Neural progenitor cell (in vitro differentiated cells): Measurements from ENCODE around the gene NKD2. TPM values are rescaled to one million over a fixed set of nuclear protein-coding genes. Genes with fewer than 3 reads are reported as not detected.
A peak's percentile ranks its signal among the peaks of the same experiment; 100 is the strongest.

ENCODE experiments used
- DNase-seq: peaks from one replicate; pipeline ENCODE4 v3.0.0-alpha.2; 2016; ENCODE audit warnings: low spot score
- H2AFZ ChIP-seq: fragments of 200-600 bp; sonication (generic); replicated peaks from 2 replicates; pipeline ENCODE4 v1.6.1; 2016; ENCODE audit warnings: antibody characterized with exemption
- H3F3A ChIP-seq: fragments of 200-600 bp; sonication (generic); 2 replicates; pipeline ENCODE4 v1.6.1; 2016; ENCODE audit warnings: antibody characterized with exemption, low read depth
- H3K27ac ChIP-seq: fragments of 200-600 bp; sonication (generic); 2 replicates; pipeline ENCODE4 v1.5.1; 2016; ENCODE audit warnings: mild to moderate bottlenecking
- H3K27me3 ChIP-seq: fragments of 200-600 bp; sonication (generic); 2 replicates; pipeline ENCODE4 v1.6.1; 2016; ENCODE audit warnings: mild to moderate bottlenecking, moderate library complexity
- H3K36me3 ChIP-seq: fragments of 200-600 bp; sonication (generic); 2 replicates; pipeline ENCODE4 v1.5.1; 2016
- H3K4me1 ChIP-seq: fragments of 200-600 bp; sonication (generic); 2 replicates; pipeline ENCODE4 v1.6.1; 2016; ENCODE audit warnings: mixed run types
- H3K4me2 ChIP-seq: fragments of 200-600 bp; sonication (generic); 2 replicates; pipeline ENCODE4 v1.6.1; 2016
- H3K4me3 ChIP-seq: fragments of 200-600 bp; sonication (generic); 2 replicates; pipeline ENCODE4 v1.5.1; 2016
- H3K79me2 ChIP-seq: fragments of 200-600 bp; sonication (generic); 2 replicates; pipeline ENCODE4 v1.6.1; 2016; ENCODE audit warnings: low read depth
- H3K9ac ChIP-seq: fragments of 200-600 bp; sonication (generic); 2 replicates; pipeline ENCODE4 v1.6.1; 2016
- H3K9me3 ChIP-seq: fragments of 200-600 bp; sonication (generic); 2 replicates; pipeline ENCODE4 v1.5.1; 2016; ENCODE audit warnings: low read depth
- H4K20me1 ChIP-seq: fragments of 200-600 bp; sonication (generic); 2 replicates; pipeline ENCODE4 v1.6.1; 2016; ENCODE audit warnings: low read depth
- H3K27ac Mint-ChIP-seq: 3 replicates; pipeline ENCODE4 v1.8.0; 2021; ENCODE audit warnings: mixed read lengths
- H3K27me3 Mint-ChIP-seq: 2 replicates; pipeline ENCODE4 v1.8.0; 2022; ENCODE audit warnings: low read depth, mild to moderate bottlenecking, inconsistent platforms, moderate library complexity, mixed read lengths; ENCODE audit not compliant: insufficient read depth
- H3K36me3 Mint-ChIP-seq: 3 replicates; pipeline ENCODE4 v1.8.0; 2021; ENCODE audit warnings: mixed read lengths
- H3K4me1 Mint-ChIP-seq: 3 replicates; pipeline ENCODE4 v1.8.0; 2021; ENCODE audit warnings: mixed read lengths
- H3K4me3 Mint-ChIP-seq: 3 replicates; pipeline ENCODE4 v1.8.0; 2021; ENCODE audit warnings: mild to moderate bottlenecking, moderate library complexity, mixed read lengths
- H3K9me3 Mint-ChIP-seq: 3 replicates; pipeline ENCODE4 v1.8.0; 2020; ENCODE audit warnings: mixed read lengths
- CTCF ChIP-seq: fragments of 200-600 bp; sonication (generic); IDR thresholded peaks from 2 replicates; pipeline ENCODE4 v1.5.1; 2017; ENCODE audit warnings: antibody characterized with exemption, mild to moderate bottlenecking
- EZH2 ChIP-seq: fragments of 200-600 bp; sonication (generic); IDR thresholded peaks from 2 replicates; pipeline ENCODE4 v1.6.1; 2017; ENCODE audit warnings: antibody characterized with exemption, mild to moderate bottlenecking, moderate library complexity
- EZH2phosphoT487 ChIP-seq: fragments of 200-600 bp; sonication (generic); IDR thresholded peaks from 2 replicates; pipeline ENCODE4 v1.6.1; 2017; ENCODE audit warnings: antibody characterized with exemption
- total RNA-seq: library from RNA; depleted of rRNA; stranded (reverse); fragments of >200 nt; gene quantifications from 2 replicates; pipeline ENCODE4 v1.2.3, GENCODE V29; 2015; ENCODE audit warnings: low replicate concordance

The NKD2 gene
- total RNA-seq, 1 donor from 2014 or later: 1.3 TPM

DNA sequence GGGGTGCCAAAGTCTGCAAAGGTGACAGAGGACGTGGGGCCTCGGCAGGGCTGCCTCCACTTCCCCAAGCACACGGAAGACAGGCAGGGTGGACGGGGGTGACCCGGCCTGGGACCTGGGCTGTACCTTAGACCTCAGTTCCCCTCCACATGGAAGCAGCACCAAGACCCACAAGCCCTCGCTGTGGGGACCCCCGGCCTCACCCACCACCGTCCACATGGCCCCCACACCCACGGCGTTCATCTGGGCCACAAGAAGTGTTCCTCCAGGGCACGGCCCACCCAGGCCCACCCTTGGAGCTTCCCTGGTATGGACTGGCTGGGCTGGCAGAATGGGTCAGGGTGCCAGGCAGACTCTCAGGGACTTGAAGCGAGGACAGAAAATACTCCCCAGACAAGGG is 45.8 kb upstream of the NKD2 start:
- Histone ChIP-seq H3K27me3 (peaks cover 5% of the 10 kb centered on the region), H2AFZ (no peak overlapping the region), H4K20me1 (no peaks in the 10 kb centered on the region), H3K4me2 (no peak overlapping the region), H3K27ac (no peak overlapping the region), H3K36me3 (no peaks in the 10 kb centered on the region), H3F3A (no peaks in the 10 kb centered on the region), H3K79me2 (no peaks in the 10 kb centered on the region), H3K4me3 (no peak overlapping the region), H3K4me1 (no peaks in the 10 kb centered on the region), H3K9me3 (no peaks in the 10 kb centered on the region), H3K9ac (no peak overlapping the region)
- no peak for DNase-seq
- Mint-ChIP-seq H3K27me3 (peaks cover 2% of the 10 kb centered on the region), H3K9me3 (peaks cover 6% of the 10 kb centered on the region), H3K4me1 (peaks cover 17% of the 10 kb centered on the region), H3K27ac (no peak overlapping the region), H3K36me3 (no peaks in the 10 kb centered on the region), H3K4me3 (no peak overlapping the region)
- TF ChIP-seq CTCF: no peak
- TF ChIP-seq EZH2phosphoT487: no peak
- TF ChIP-seq EZH2: no peak

DNA sequence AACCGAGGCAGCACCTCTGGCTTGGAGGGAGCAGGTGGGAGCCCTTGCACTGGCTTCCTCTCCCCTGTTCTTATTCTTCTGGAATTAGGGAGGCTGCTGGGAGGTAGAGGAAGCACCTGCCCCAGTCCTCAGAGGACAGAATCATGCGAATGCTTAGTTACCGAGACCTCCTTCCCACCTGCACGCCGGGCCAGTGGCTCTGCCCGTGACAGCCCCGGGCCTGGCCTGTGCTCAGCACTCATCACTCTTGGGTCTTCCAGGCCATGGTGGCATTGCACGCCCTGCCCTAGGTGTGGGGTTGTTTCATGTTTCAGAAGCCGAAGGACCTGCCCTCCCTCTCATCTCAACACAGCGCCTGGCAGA is 45.3 kb upstream of the NKD2 start:
- H3K4me3 Mint-ChIP-seq: no peak overlapping the region
- no peak overlapping the region for H3K27ac ChIP-seq
- no peaks in the 10 kb centered on the region for H3K36me3 ChIP-seq
- TF ChIP-seq EZH2 (no peak), CTCF (no peak), EZH2phosphoT487 (no peak)
- no peaks in the 10 kb centered on the region for H3K79me2 ChIP-seq
- no peaks in the 10 kb centered on the region for H4K20me1 ChIP-seq
- no peaks in the 10 kb centered on the region for H3F3A ChIP-seq
- DNase-seq: no peak
- H3K27me3 ChIP-seq: peaks cover 9% of the 10 kb centered on the region
- no peaks in the 10 kb centered on the region for H3K36me3 Mint-ChIP-seq
- no peak overlapping the region for H3K9ac ChIP-seq
- H3K4me2 ChIP-seq: no peak overlapping the region
- H3K9me3 Mint-ChIP-seq: peaks cover 7% of the 10 kb centered on the region
- H3K4me1 Mint-ChIP-seq: peaks cover 16% of the 10 kb centered on the region
- no peak overlapping the region for H3K4me3 ChIP-seq
- no peaks in the 10 kb centered on the region for H3K9me3 ChIP-seq
- no peak overlapping the region for H3K27ac Mint-ChIP-seq
- H3K4me1 ChIP-seq: peaks cover 3% of the 10 kb centered on the region
- H3K27me3 Mint-ChIP-seq: peaks cover 2% of the 10 kb centered on the region
- H2AFZ ChIP-seq: no peak overlapping the region

- no peak overlapping the region for H3K9ac ChIP-seq
- H3K4me1 ChIP-seq: peaks cover 5% of the 10 kb centered on the region
- H3K4me3 Mint-ChIP-seq: no peak overlapping the region
Observed at GRCh38 chr5:963673-964531, 44.7 kb upstream of the NKD2 start.

More at GRCh38 chr5:963673-964531, 44.7 kb upstream of the NKD2 start:
- Histone ChIP-seq H3K79me2 (no peaks in the 10 kb centered on the region), H4K20me1 (no peaks in the 10 kb centered on the region), H3K27me3 (peaks cover 15% of the 10 kb centered on the region), H3K4me2 (no peak overlapping the region), H3K27ac (no peak overlapping the region), H3K4me3 (no peak overlapping the region), H3K9me3 (no peaks in the 10 kb centered on the region), H3K36me3 (no peaks in the 10 kb centered on the region), H2AFZ (no peak overlapping the region), H3F3A (no peaks in the 10 kb centered on the region)
- TF ChIP-seq EZH2: no peak
- no peak for TF ChIP-seq EZH2phosphoT487
- TF ChIP-seq CTCF: no peak
- peaks cover 4% of the 10 kb centered on the region for H3K27me3 Mint-ChIP-seq
- H3K27ac Mint-ChIP-seq: peak overlapping the region; percentile 78
- H3K9me3 Mint-ChIP-seq: peaks cover 7% of the 10 kb centered on the region
- no peak for DNase-seq
- peaks cover 18% of the 10 kb centered on the region for H3K4me1 Mint-ChIP-seq
- H3K36me3 Mint-ChIP-seq: no peaks in the 10 kb centered on the region
